Stimulated activated memory B cell treated with anti-CD40 and anti-IgM and Interleukin-4, amounts not matched to agents 10 μg/mL and 1 μg/mL and 100 μg/mL, for 72 hours (primary cell): ENCODE measurements around the gene PLA2G6.
"Not testable (repeated sequence)": the region's sequence is repeated elsewhere in the genome, so short reads cannot be mapped to it uniquely, and the experiment has no call there.

Source experiments
- ATAC-seq: fragments of 150-1000 bp; cut with Tn5 transposase; 2 replicates; pipeline ENCODE4 v1.10.0; 2021
- H3K27ac Mint-ChIP-seq: one replicate; pipeline ENCODE4 v1.8.0; 2022; ENCODE audit warnings: mild to moderate bottlenecking, mixed read lengths
- H3K27me3 Mint-ChIP-seq: one replicate; pipeline ENCODE4 v1.8.0; 2022; ENCODE audit warnings: mixed read lengths
- H3K36me3 Mint-ChIP-seq: one replicate; pipeline ENCODE4 v1.8.0; 2022; ENCODE audit warnings: mixed read lengths
- H3K4me1 Mint-ChIP-seq: one replicate; pipeline ENCODE4 v1.8.0; 2022; ENCODE audit warnings: mixed read lengths
- H3K4me3 Mint-ChIP-seq: one replicate; pipeline ENCODE4 v1.8.0; 2022; ENCODE audit warnings: mild to moderate bottlenecking, moderate library complexity, mixed read lengths
- H3K9me3 Mint-ChIP-seq: one replicate; pipeline ENCODE4 v1.8.0; 2022; ENCODE audit warnings: mixed read lengths

The PLA2G6 gene

DNA sequence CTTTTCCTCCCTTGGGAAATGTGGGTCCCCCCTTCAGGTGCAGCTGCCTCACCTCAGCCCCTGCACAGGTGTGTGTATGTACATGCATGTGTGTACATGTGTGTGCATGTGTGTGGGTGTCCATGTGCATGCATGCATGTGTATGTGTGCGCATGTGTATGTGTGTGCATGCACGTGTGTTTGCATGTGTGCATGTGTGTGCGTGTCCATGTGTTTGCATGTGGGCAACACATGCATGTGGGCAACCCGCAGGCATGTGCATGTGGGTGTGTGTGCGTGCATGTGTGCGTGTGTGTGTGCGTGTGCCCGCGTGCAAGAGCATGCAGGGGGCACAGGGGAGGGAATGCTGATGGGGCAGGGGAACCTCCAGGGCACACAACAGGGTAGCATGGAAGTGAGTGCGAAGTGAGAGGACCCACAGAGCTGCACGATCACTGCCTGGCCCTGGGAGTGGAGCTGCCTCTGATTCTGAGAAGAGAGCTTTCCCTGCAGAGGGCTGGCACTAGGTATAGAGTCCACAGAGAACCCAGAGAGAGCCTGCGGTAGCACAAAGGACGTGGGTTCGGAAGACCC lies 56.5 kb downstream of the PLA2G6 start:
- Mint-ChIP-seq H3K4me1 (no peaks in the 10 kb centered on the region), H3K4me3 (no peak overlapping the region), H3K36me3 (peaks cover 24% of the 10 kb centered on the region), H3K9me3 (no peaks in the 10 kb centered on the region), H3K27me3 (no peaks in the 10 kb centered on the region), H3K27ac (no peak overlapping the region)
- ATAC-seq: no peak

DNA sequence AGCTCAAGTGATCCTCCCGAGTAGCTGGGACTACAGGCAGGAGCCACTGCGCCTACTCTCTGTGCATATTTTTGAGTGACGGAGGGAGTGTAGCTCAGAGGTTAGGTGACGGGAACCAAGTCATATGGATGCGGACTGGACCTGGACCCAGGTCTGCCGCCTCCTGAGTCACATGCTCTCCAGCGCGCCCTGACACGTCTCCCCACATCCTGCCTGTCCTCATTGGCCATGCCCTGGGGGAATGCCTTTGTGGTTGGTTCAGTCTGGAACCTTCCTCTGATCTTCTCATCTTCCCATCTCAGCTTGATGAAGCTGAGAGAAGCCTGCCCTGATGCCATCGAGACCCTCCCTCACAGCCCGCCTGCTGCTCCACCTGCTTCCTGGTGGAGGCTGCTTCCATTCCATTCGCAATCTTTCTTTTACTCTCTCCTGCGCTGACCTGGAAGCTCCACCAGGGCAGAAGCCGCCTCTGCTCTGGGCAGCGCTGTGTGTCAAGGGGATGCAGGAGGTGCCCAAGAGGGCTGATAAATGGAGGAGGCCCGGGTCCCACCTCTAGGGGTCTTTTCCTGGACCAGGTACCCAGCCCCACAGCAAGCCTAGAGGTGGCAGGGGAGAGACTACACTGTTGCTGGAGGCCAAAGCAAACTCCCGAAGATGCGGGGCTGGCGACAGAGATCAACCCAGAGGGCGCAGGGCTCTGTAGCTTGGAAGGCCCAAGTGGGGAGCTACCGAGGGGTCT lies 57.2 kb downstream of the PLA2G6 start:
- Mint-ChIP-seq H3K27ac (no peak overlapping the region), H3K36me3 (peaks cover 24% of the 10 kb centered on the region), H3K4me1 (no peaks in the 10 kb centered on the region)

DNA sequence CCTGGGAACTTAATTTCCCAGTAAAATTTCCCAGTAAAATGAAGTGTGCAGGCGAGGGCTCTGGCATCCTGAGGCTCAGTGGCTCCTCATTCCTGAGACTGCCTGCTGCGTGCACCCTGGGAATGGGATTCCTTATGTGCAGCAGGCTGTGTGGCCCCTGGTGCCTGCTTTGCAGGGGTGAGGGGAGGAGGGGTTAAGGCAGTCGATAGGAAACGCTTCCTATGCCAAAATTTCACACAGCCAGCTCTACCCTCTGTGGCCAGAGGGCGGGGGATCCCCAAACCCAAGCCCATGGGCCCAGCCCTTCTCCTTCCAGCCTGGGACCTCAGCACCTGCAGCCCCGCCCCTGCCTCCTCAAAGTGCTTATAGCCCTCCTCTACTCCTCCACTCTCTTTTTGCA lies 59.0 kb downstream of the PLA2G6 start:
- no peaks in the 10 kb centered on the region for H3K9me3 Mint-ChIP-seq
- H3K27me3 Mint-ChIP-seq: no peaks in the 10 kb centered on the region
- H3K4me1 Mint-ChIP-seq: no peaks in the 10 kb centered on the region
- peaks cover 24% of the 10 kb centered on the region for H3K36me3 Mint-ChIP-seq
- no peak overlapping the region for H3K27ac Mint-ChIP-seq
- ATAC-seq: no peak
- H3K4me3 Mint-ChIP-seq: no peak overlapping the region

More for the DNA sequence above, 57.2 kb downstream of the PLA2G6 start:
- H3K27me3 Mint-ChIP-seq: no peaks in the 10 kb centered on the region
- H3K9me3 Mint-ChIP-seq: no peaks in the 10 kb centered on the region
- no peak overlapping the region for H3K4me3 Mint-ChIP-seq
- no peak for ATAC-seq

DNA sequence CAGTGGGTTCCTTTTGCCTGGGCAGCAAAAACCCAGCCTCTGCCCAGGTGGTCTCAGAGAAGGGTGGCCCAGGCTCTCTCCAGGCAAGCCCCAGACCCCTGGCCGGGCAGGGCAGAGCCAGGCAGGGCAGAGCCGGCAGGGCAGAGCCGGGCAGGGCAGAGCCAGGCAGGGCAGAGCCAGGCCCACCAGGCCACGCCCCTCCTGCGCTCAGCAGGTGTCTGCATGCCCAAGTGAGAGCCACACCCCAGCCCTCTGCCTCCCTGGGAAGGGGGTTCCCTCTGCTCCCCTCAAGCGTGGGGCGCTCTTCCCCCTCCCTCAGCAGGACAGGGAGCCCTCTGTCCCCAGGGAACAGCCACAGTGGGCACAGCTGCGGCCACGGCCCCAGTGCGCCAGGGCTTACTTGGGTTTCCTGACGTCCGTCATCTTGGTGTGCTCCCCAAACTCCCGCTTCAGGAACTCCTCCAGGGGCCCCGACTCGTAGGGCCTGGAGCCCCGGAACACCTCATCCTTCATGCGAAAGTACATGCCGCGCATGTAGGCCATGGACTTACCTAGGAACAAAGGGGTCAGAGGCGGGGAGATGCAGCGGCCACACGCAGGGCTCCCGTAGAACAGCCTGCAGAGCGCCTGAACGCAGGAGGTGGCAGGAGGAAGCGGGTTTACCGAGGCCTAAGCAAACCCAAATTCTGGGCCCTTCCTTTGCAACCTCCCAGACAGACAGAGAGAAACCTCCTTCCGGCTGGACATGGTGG lies 61.1 kb downstream of the PLA2G6 start:
- Mint-ChIP-seq H3K4me3 (no peak overlapping the region), H3K9me3 (no peaks in the 10 kb centered on the region), H3K36me3 (peaks cover 7% of the 10 kb centered on the region), H3K27me3 (no peaks in the 10 kb centered on the region), H3K4me1 (no peaks in the 10 kb centered on the region), H3K27ac (peak overlapping the region; percentile 51)
- ATAC-seq: no peak

DNA sequence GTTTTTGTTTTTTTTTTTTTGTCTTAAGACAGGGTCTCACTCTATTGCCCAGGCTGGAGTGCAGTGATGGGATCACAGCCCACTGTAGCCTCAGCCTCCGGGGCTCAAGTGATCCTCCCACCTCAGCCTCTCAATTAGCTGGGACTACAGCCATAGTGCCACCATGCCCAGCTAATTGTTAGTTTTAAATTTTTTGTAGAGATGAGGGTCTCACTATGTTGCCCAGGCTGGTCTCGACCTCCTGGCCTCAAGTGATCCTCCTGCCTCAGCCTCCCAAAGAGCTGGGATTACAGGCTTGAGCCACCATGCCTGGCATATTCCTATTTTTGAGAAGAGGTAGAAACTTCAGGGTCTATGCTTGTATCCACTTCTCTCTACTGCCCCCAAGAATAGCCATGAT lies 62.9 kb downstream of the PLA2G6 start:
- H3K9me3 Mint-ChIP-seq, ATAC-seq, H3K27ac Mint-ChIP-seq, H3K4me3 Mint-ChIP-seq, H3K27me3 Mint-ChIP-seq: not testable (repeated sequence)
- peaks cover 11% of the 10 kb centered on the region for H3K4me1 Mint-ChIP-seq
- H3K36me3 Mint-ChIP-seq: peaks cover 12% of the 10 kb centered on the region

DNA sequence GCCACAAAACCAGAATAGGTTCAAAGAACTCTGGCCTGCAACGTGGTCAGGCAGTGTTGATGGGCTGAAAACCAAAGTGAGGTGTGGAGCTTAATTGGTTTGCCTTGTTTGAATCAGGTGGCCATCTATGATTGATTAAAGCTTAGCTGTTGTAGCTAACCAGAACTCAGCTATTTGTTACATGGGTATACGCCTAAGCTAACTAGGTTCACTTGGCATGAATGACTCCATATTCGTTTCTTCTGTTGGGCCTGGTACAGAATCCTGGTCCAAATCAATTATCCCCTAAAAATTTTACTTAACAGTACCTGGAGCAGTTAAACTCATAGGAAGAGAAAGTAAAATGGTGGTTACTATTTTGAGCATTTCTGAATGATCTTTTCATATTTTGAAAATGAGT lies 63.4 kb downstream of the PLA2G6 start:
- H3K4me3 Mint-ChIP-seq: no peak overlapping the region
- peaks cover 11% of the 10 kb centered on the region for H3K4me1 Mint-ChIP-seq
- no peak for ATAC-seq
- no peak overlapping the region for H3K27ac Mint-ChIP-seq
- no peaks in the 10 kb centered on the region for H3K9me3 Mint-ChIP-seq
- H3K36me3 Mint-ChIP-seq: peaks cover 16% of the 10 kb centered on the region
- no peaks in the 10 kb centered on the region for H3K27me3 Mint-ChIP-seq

DNA sequence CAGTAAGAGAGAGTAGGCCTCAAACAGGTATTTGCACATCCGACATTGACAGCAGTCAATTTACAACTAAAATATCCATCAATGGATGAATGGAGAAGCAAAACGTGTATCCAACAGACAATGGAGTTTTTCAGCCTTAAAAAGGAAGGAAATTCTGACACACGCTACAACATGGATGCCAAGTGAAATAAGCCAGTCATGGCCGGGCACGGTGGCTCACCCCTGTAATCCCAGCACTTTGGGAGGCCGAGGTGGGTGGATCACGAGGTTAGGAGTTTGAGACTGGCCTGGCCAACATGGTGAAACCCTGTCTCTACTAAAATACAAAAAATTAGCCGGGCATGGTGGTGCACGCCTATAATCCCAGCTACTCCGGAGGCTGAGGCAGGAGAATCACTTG lies 64.1 kb downstream of the PLA2G6 start:
- ATAC-seq, H3K4me3 Mint-ChIP-seq, H3K27ac Mint-ChIP-seq: not testable (repeated sequence)

DNA sequence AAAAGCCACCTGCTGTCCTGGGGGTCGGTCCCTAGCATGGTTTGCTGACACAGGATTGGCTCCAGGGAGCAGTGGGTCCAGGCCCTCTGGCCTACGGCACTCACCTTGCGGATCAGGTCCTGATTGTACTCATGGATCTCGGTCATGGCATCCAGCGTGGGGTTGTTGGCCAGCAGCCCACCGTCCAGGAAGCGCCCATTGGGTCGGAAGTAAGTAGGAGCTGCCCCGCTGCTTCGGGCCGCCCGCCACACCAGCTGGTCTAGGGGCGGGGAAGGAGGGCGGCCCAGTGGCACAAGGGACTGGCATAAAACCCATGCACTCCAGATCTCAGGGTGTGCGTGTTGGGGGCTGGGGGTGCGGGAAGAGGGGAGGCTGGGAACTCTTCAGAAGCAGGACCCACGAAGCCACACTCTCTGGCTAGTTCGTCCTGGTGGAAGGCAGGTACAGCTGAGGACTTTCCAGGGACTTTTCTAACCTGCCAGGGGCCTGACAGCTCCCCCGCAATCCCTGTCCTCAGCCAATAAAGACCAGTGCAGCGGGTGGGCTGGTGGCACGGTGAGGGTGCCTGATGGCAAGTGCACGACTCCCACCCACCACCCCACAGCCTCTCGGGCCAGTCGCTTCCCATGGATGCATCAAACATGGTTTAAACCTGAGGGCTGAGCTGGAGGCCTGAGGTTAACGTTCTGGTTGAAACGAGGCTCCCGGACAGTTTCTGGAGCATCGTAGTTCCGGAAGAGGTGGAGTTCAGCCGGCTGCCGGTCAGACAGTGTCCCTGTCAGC lies 66.0 kb downstream of the PLA2G6 start:
- peaks cover 22% of the 10 kb centered on the region for H3K36me3 Mint-ChIP-seq
- no peaks in the 10 kb centered on the region for H3K9me3 Mint-ChIP-seq
- H3K27ac Mint-ChIP-seq: no peak overlapping the region
- no peak overlapping the region for H3K4me3 Mint-ChIP-seq
- peaks cover 11% of the 10 kb centered on the region for H3K4me1 Mint-ChIP-seq
- H3K27me3 Mint-ChIP-seq: no peaks in the 10 kb centered on the region
- ATAC-seq: no peak

More for the DNA sequence above, 64.1 kb downstream of the PLA2G6 start:
- H3K36me3 Mint-ChIP-seq: peaks cover 22% of the 10 kb centered on the region
- H3K9me3 Mint-ChIP-seq, H3K27me3 Mint-ChIP-seq: not testable (repeated sequence)
- H3K4me1 Mint-ChIP-seq: peaks cover 11% of the 10 kb centered on the region

DNA sequence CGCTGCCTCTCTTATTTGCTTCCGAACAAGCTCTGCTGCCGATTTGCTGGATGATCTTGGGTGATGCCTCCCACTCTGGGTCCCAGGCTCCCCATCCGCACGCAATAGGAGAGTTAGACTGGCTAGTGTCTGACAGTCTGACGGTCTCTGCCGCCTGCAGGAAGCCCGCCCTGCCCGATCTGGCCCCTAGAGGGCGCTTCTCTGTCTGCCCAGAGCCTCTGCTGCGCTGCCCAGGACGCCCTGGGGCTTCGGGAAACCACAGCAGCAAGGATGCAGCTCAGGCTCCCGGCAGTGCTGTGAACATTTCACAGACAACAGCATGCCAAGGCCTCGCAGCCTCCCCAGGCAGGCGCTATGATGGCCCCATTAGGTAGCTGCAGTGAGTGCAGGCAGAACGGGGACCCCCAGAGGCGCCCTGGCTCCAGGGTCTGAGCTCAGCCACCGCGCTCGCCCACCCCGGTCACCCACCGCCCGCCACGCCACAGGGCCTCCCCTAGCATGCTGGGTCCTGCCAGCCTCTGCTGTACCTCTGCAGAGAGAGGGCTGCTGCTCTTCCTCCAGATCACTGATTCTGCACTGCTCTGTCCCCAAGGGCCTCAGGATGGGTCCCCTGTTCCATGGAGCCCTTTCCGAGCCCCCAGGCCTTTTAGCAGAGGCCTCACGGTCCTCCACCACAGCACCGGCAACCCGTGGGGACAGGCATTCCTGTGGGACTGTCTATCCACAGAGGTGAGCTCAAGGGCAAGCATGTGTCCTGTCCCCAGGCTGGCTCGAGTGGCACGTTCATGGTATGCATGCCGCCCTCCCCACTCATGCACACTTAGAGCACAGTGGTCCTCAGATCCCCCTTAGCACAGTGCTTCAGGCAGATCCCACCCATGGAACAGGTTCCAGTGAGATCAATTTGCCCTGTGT lies 66.9 kb downstream of the PLA2G6 start:
- Mint-ChIP-seq H3K27ac (no peak overlapping the region), H3K27me3 (no peaks in the 10 kb centered on the region), H3K9me3 (peaks cover 2% of the 10 kb centered on the region), H3K4me1 (peaks cover 11% of the 10 kb centered on the region), H3K4me3 (no peak overlapping the region), H3K36me3 (peaks cover 22% of the 10 kb centered on the region)
- peak; percentile 82 for ATAC-seq

DNA sequence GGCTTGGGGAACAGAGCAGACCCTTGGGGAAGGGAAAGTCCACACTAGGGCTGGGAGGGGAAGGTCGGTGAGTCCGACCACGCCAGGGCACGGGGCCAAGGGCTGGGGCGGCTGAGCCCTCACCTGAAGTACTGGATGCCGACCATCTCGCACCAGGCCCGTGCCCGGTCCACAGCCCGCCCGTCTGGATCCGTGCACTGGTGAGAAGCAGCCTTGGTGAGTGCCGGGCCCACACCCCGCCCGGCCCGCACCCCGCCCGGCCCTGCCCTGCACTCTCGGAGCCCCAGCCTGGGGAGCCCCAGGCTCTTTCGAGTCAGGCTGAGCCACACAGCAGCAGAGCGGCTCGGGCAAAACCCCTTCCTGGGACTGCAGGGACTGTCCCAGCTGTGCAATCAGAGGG lies 69.2 kb downstream of the PLA2G6 start:
- Mint-ChIP-seq H3K27ac (peak overlapping the region; percentile 21), H3K4me1 (peaks cover 11% of the 10 kb centered on the region), H3K27me3 (no peaks in the 10 kb centered on the region), H3K36me3 (peaks cover 33% of the 10 kb centered on the region), H3K9me3 (peaks cover 3% of the 10 kb centered on the region), H3K4me3 (no peak overlapping the region)
- no peak for ATAC-seq

DNA sequence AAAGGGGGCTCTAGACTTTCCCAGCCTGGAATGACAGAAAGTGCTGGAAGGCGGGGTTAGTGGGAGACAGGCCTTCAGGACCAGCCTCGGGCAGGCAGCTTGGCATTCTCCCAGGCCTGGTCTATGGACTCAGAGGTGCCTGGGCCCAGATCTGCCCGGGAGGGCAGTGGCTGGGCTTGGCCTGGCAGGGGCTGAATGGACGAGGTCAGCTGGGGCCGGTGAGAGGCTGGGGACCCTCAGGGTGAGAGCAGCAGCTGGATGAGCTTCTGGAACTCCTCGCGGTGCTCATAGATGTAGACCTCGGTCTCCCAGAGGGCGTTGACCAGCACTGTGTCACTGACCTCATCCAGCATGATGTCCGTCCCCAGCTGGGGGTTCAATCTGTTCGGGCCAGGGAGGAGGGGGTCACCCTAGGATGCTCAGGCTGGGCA lies 69.7 kb downstream of the PLA2G6 start:
- Mint-ChIP-seq H3K27ac (no peak overlapping the region), H3K9me3 (peaks cover 3% of the 10 kb centered on the region), H3K36me3 (peaks cover 33% of the 10 kb centered on the region), H3K4me3 (no peak overlapping the region), H3K4me1 (peaks cover 11% of the 10 kb centered on the region), H3K27me3 (no peaks in the 10 kb centered on the region)
- no peak for ATAC-seq

DNA sequence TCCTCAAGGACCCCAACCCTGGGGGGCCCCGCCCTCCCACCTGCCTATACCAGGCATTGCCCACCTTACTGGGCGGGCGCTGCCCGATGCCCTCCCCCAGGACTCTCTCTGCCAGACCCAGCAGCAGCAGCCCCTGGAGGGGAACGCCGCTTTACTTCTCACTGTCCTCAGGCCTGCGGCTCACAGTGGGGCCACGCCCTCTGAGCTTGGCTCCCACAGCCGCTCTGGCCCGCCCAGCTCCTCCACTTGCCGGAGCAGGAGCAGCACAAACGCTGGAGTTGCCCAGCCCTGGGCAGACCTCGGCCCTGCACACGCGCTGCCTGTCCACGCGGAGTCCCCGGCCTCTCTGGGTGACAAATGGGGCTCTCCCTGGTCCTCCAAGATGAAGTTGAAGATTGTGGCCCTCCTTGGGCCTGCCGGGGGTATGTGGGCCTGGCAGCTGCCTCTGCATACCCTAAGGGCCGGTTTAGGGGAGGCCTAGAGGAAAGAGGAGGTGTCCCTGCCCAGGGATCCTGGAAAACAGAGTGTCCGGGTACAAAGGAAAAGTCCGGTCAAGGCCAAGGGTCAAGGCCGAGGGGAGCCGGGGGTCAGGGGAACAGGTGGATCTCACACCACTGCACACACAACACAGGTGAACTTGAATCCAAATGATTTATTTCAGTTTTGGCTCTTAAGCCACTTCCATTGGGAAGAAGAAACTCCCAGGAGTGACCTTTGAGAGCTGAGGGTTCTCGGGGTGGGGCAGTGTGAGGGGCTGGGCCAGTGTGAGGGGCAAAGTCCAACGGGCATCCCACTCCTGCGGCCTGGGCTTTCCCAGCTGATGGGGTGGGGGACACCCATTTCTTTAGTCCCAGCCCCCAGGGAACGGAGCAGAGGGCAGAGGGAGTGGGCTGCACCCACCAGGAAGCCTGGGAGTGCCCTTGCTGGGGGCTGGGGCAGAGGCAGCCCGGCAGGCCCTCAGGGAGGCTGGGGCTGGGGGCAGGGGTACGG lies 70.5 kb downstream of the PLA2G6 start:
- peaks cover 3% of the 10 kb centered on the region for H3K9me3 Mint-ChIP-seq
- peaks cover 33% of the 10 kb centered on the region for H3K36me3 Mint-ChIP-seq
- no peak overlapping the region for H3K27ac Mint-ChIP-seq
- no peak for ATAC-seq
- no peaks in the 10 kb centered on the region for H3K27me3 Mint-ChIP-seq
- peaks cover 11% of the 10 kb centered on the region for H3K4me1 Mint-ChIP-seq
- H3K4me3 Mint-ChIP-seq: no peak overlapping the region

DNA sequence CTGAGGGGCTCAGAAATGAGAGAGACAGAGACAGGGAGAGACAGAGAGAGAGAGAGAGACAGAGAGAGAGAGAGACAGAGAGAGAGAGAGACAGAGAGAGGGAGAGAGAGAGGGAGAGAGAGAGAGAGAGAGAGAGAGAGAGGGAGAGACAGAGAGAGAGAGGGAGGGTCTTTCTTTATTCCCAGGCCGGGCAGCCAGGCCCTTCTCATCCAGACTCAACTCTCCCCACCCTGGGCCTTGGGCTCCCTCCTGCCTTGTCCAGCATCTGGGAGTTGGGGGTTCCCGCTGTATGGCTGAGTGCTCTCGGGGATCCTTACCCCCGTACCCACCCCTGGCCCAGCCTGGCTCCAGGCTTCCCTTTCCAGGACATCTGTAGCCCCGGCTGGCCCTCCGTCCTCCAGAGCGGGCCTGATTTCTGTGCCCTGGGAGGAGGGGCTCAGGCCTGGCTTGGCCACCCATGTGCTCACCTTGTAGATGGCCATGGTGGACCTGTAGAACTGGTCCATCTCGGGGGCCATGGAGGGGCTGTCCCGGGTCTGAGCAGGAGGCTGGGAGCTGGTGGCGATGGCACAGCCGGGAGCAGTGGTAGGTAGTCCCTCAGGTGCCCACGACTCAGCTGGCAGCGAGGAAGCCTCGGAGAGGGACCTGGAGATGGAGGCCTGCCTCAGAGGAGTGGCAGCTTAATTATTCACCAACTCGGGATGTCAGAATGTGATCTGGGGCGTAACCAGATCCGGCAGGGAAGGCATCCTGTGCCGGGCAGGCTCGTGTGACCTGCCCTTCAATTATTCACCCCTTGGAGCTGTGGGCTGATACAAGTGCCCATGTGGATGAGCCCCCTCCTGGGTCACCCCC lies 71.4 kb downstream of the PLA2G6 start, which contains the start of gene BAIAP2L2:
BAIAP2L2 (minus strand) TSS at position 677 of the 855 bp plus-strand sequence; CDS start at position 518, 159 bp downstream.
- Mint-ChIP-seq H3K9me3 (peaks cover 3% of the 10 kb centered on the region), H3K27ac (peak within 1 kb of the TSS; percentile 55), H3K27me3 (no peaks in the 10 kb centered on the region), H3K4me1 (peaks cover 11% of the 10 kb centered on the region), H3K4me3 (peak within 1 kb of the TSS; percentile 34), H3K36me3 (peaks cover 34% of the 10 kb centered on the region)
- no peak for ATAC-seq
